CD8-positive, alpha-beta memory T cell (primary cell): ENCODE data around the gene NID1. TPM values are rescaled to one million over a fixed set of nuclear protein-coding genes. Genes with fewer than 3 reads are reported as not detected.
"Not testable (repeated sequence)": the region's sequence is repeated elsewhere in the genome, so short reads cannot be mapped to it uniquely, and the experiment has no call there.

Experiments
- CTCF ChIA-PET: fragments of 350-600 bp; sonication (Branson Sonifier 250); formaldehyde crosslinking; loops from one replicate; lab custom pipeline; 2021; ENCODE audit warnings: antibody characterized with exemption; lab: Charles Lee
- POLR2A ChIA-PET: fragments of 350-600 bp; sonication (Branson Sonifier 250); formaldehyde crosslinking; loops from one replicate; lab custom pipeline; 2021; ENCODE audit warnings: antibody characterized with exemption; lab: Charles Lee
- DNase-seq, 5 donors: peaks; one replicate each; pipeline versions ENCODE4 v3.0.0 to v3.0.0-alpha.2; 2020 to 2022; ENCODE audit warnings: mixed read lengths in 1 of 5
- H3K27ac ChIP-seq: one replicate; pipeline ENCODE4 v1.7.0; 2013; ENCODE audit warnings: low read depth, mild to moderate bottlenecking, low read length, moderate library complexity
- H3K27me3 ChIP-seq: 2 replicates; pipeline ENCODE4 v1.7.0; 2013; ENCODE audit warnings: low read length, mild to moderate bottlenecking; ENCODE audit not compliant: insufficient read depth, poor library complexity, severe bottlenecking
- H3K36me3 ChIP-seq: 2 replicates; pipeline ENCODE4 v1.7.0; 2013; ENCODE audit warnings: mild to moderate bottlenecking, low read length, moderate library complexity; ENCODE audit not compliant: insufficient read depth
- H3K4me1 ChIP-seq: 2 replicates; pipeline ENCODE4 v1.7.0; 2013; ENCODE audit warnings: mild to moderate bottlenecking, low read length, moderate library complexity; ENCODE audit not compliant: insufficient read depth
- H3K4me3 ChIP-seq: 2 replicates; pipeline ENCODE4 v1.7.0; 2013; ENCODE audit warnings: mild to moderate bottlenecking, low read length
- H3K9me3 ChIP-seq: 2 replicates; pipeline ENCODE4 v1.7.0; 2013; ENCODE audit warnings: mild to moderate bottlenecking, low read length
- H3K27ac Mint-ChIP-seq, 8 donors: one replicate each; pipeline ENCODE4 v1.8.0; 2020 to 2021; ENCODE audit warnings: mixed read lengths in 8 of 8, mild to moderate bottlenecking in 6 of 8, inconsistent platforms in 3 of 8, moderate library complexity in 3 of 8
- H3K27me3 Mint-ChIP-seq, 2 donors: one replicate each; pipeline ENCODE4 v1.8.0; 2020 to 2021; ENCODE audit warnings: mixed read lengths in 2 of 2, mild to moderate bottlenecking in 1 of 2, moderate library complexity in 1 of 2
- H3K36me3 Mint-ChIP-seq, 3 donors: one replicate each; pipeline ENCODE4 v1.8.0; 2020 to 2021; ENCODE audit warnings: mixed read lengths in 3 of 3, inconsistent platforms in 1 of 3, mild to moderate bottlenecking in 1 of 3
- H3K4me1 Mint-ChIP-seq, 3 donors: one replicate each; pipeline ENCODE4 v1.8.0; 2020 to 2021; ENCODE audit warnings: mixed read lengths in 3 of 3, inconsistent platforms in 1 of 3, mild to moderate bottlenecking in 1 of 3
- H3K4me3 Mint-ChIP-seq, 7 donors: one replicate each; pipeline ENCODE4 v1.8.0; 2020 to 2021; ENCODE audit warnings: mixed read lengths in 7 of 7, mild to moderate bottlenecking in 6 of 7, moderate library complexity in 4 of 7, inconsistent platforms in 2 of 7
- H3K9me3 Mint-ChIP-seq, 5 donors: one replicate each; pipeline ENCODE4 v1.8.0; 2020 to 2022; ENCODE audit warnings: mixed read lengths in 5 of 5, mild to moderate bottlenecking in 3 of 5, moderate library complexity in 2 of 5, inconsistent platforms in 1 of 5
- polyA plus RNA-seq: library from polyadenylated mRNA; unstranded; fragments of 300-500 nt; fragmentation: Illumina TruSeq; gene quantifications from one replicate; pipeline ENCODE4 v1.2.3, GENCODE V29; 2021
- total RNA-seq, 2 experiments: library from RNA; stranded (reverse); gene quantifications; one replicate each; pipeline ENCODE4 v1.2.3, GENCODE V29; 2021

The NID1 gene
- total and polyA plus RNA-seq, 3 experiments from 2014 or later: 0.09 to 0.15 TPM; not detected in 1

GRCh38 chr1:236098267-236098666 is 33.4 kb upstream of the NID1 start:
- Histone ChIP-seq H3K27ac (no peak overlapping the region), H3K9me3 (no peaks in the 10 kb centered on the region), H3K36me3 (no peaks in the 10 kb centered on the region), H3K4me1 (no peaks in the 10 kb centered on the region), H3K27me3 (no peaks in the 10 kb centered on the region), H3K4me3 (no peak overlapping the region)
- POLR2A ChIA-PET: no interaction called here
- peaks cover 0 to 9% (median 9%) of the 10 kb centered on the region in 5 donors for H3K9me3 Mint-ChIP-seq
- peaks cover 0 to 4% (median 2%) of the 10 kb centered on the region in 3 donors for H3K4me1 Mint-ChIP-seq
- DNase-seq: no peak
- H3K4me3 Mint-ChIP-seq: no peak overlapping the region
- peaks cover 19 to 20% of the 10 kb centered on the region in 2 donors for H3K27me3 Mint-ChIP-seq
- no peak overlapping the region for H3K27ac Mint-ChIP-seq
- CTCF ChIA-PET: no interaction called here
- peaks cover 0 to 5% (median 0%) of the 10 kb centered on the region in 3 donors for H3K36me3 Mint-ChIP-seq

- peak overlapping the region in 1 of 7 donors; percentile 36 for H3K4me3 Mint-ChIP-seq
- H3K4me3 ChIP-seq, POLR2A ChIA-PET: not testable (repeated sequence)
Measured at GRCh38 chr1:236096660-236097482, 32.0 kb upstream of the NID1 start.

GRCh38 chr1:236095705-236096520 is 31.0 kb upstream of the NID1 start:
- H3K4me3 ChIP-seq: no peak overlapping the region
- no peak overlapping the region for H3K4me3 Mint-ChIP-seq
- no peak overlapping the region for H3K27ac Mint-ChIP-seq

More at GRCh38 chr1:236096660-236097482, 32.0 kb upstream of the NID1 start:
- DNase-seq: peak in 4 of 5 donors; percentile 82 to 100 (median 91)
- CTCF ChIA-PET, H3K36me3 Mint-ChIP-seq, H3K4me1 ChIP-seq, H3K36me3 ChIP-seq, H3K9me3 Mint-ChIP-seq, H3K9me3 ChIP-seq, H3K27ac ChIP-seq, H3K27me3 ChIP-seq, H3K4me1 Mint-ChIP-seq: not testable (repeated sequence)
- peak overlapping the region in 4 of 8 donors; percentile 19 to 73 (median 48) for H3K27ac Mint-ChIP-seq
- H3K27me3 Mint-ChIP-seq: peaks cover 20 to 24% of the 10 kb centered on the region in 2 donors

GRCh38 chr1:236092899-236093298 is 28.0 kb upstream of the NID1 start:
- no peak for DNase-seq
- Mint-ChIP-seq H3K9me3 (peaks cover 0 to 9% (median 9%) of the 10 kb centered on the region in 5 donors), H3K36me3 (peaks cover 0 to 5% (median 0%) of the 10 kb centered on the region in 3 donors), H3K27ac (no peak overlapping the region), H3K4me3 (no peak overlapping the region), H3K27me3 (peaks cover 20 to 30% of the 10 kb centered on the region in 2 donors), H3K4me1 (peaks cover 0 to 4% (median 2%) of the 10 kb centered on the region in 3 donors)
- Histone ChIP-seq H3K36me3 (no peaks in the 10 kb centered on the region), H3K4me1 (no peaks in the 10 kb centered on the region), H3K9me3 (no peaks in the 10 kb centered on the region), H3K27me3 (no peaks in the 10 kb centered on the region), H3K27ac (no peak overlapping the region), H3K4me3 (no peak overlapping the region)
- POLR2A ChIA-PET: no interaction called here
- CTCF ChIA-PET: no interaction called here

More at GRCh38 chr1:236095705-236096520, 31.0 kb upstream of the NID1 start:
- no peak for DNase-seq
- Histone ChIP-seq H3K27ac (no peak overlapping the region), H3K27me3 (no peaks in the 10 kb centered on the region), H3K36me3 (no peaks in the 10 kb centered on the region), H3K4me1 (no peaks in the 10 kb centered on the region), H3K9me3 (no peaks in the 10 kb centered on the region)
- H3K9me3 Mint-ChIP-seq: peaks cover 0 to 9% (median 9%) of the 10 kb centered on the region in 5 donors
- ChIA-PET CTCF (no interaction called here), POLR2A (no interaction called here)
- peaks cover 0 to 4% (median 2%) of the 10 kb centered on the region in 3 donors for H3K4me1 Mint-ChIP-seq
- peaks cover 20 to 25% of the 10 kb centered on the region in 2 donors for H3K27me3 Mint-ChIP-seq
- peaks cover 0 to 5% (median 0%) of the 10 kb centered on the region in 3 donors for H3K36me3 Mint-ChIP-seq

GRCh38 chr1:236091933-236092318 is 27.0 kb upstream of the NID1 start:
- Mint-ChIP-seq H3K27me3 (peaks cover 20 to 35% of the 10 kb centered on the region in 2 donors), H3K36me3 (peaks cover 0 to 5% (median 0%) of the 10 kb centered on the region in 3 donors), H3K9me3 (peaks cover 0 to 9% (median 7%) of the 10 kb centered on the region in 5 donors), H3K4me3 (no peak overlapping the region), H3K4me1 (no peaks in the 10 kb centered on the region), H3K27ac (no peak overlapping the region)
- DNase-seq: no peak
- Histone ChIP-seq H3K4me1 (no peaks in the 10 kb centered on the region), H3K9me3 (no peaks in the 10 kb centered on the region), H3K36me3 (no peaks in the 10 kb centered on the region), H3K27me3 (no peaks in the 10 kb centered on the region), H3K27ac (no peak overlapping the region), H3K4me3 (no peak overlapping the region)
- POLR2A ChIA-PET: no interaction called here
- CTCF ChIA-PET: no interaction called here

GRCh38 chr1:236090741-236091147 is 25.9 kb upstream of the NID1 start:
- Mint-ChIP-seq H3K9me3 (peaks cover 0 to 4% (median 2%) of the 10 kb centered on the region in 5 donors), H3K4me3 (no peak overlapping the region), H3K27me3 (peaks cover 17 to 34% of the 10 kb centered on the region in 2 donors), H3K4me1 (no peaks in the 10 kb centered on the region), H3K27ac (no peak overlapping the region), H3K36me3 (peaks cover 0 to 2% (median 0%) of the 10 kb centered on the region in 3 donors)
- Histone ChIP-seq H3K36me3 (no peaks in the 10 kb centered on the region), H3K9me3 (no peaks in the 10 kb centered on the region), H3K27me3 (no peaks in the 10 kb centered on the region), H3K27ac (no peak overlapping the region), H3K4me1 (no peaks in the 10 kb centered on the region), H3K4me3 (no peak overlapping the region)
- ChIA-PET CTCF (no interaction called here), POLR2A (no interaction called here)
- no peak for DNase-seq

- POLR2A ChIA-PET: no interaction called here
- Mint-ChIP-seq H3K4me1 (no peaks in the 10 kb centered on the region), H3K9me3 (peaks cover 0 to 2% (median 0%) of the 10 kb centered on the region in 5 donors), H3K36me3 (no peaks in the 10 kb centered on the region), H3K4me3 (no peak overlapping the region), H3K27ac (peak overlapping the region in 1 of 8 donors; percentile 44), H3K27me3 (peaks cover 8 to 21% of the 10 kb centered on the region in 2 donors)
- no peaks in the 10 kb centered on the region for H3K4me1 ChIP-seq
- no peak for DNase-seq
- H3K9me3 ChIP-seq: no peaks in the 10 kb centered on the region
- CTCF ChIA-PET: no interaction called here
- no peaks in the 10 kb centered on the region for H3K27me3 ChIP-seq
- no peak overlapping the region for H3K4me3 ChIP-seq
- H3K27ac ChIP-seq: no peak overlapping the region
- H3K36me3 ChIP-seq: no peaks in the 10 kb centered on the region
Measured at GRCh38 chr1:236089046-236089773, 24.3 kb upstream of the NID1 start.
